Activated T-helper 9 cell treated with anti-CD3 and anti-CD28 coated beads, Interleukin-2, amount 50 U/mL, for 16 hours (primary cell): ENCODE data around the gene NR1D1.
A peak's percentile ranks its signal among the peaks of the same experiment; 100 is the strongest.

ENCODE experiments used
- DNase-seq: peaks from one replicate; pipeline ENCODE4 v3.0.0-alpha.2; 2020; ENCODE audit warnings: low read depth

Gene NR1D1

GRCh38 chr17:40097087-40097486 is 3.3 kb downstream of the NR1D1 start:
- DNase-seq: no peak

- peak; percentile 66 for DNase-seq
Observed at GRCh38 chr17:40095944-40096791, 4.2 kb downstream of the NR1D1 start.

DNA sequence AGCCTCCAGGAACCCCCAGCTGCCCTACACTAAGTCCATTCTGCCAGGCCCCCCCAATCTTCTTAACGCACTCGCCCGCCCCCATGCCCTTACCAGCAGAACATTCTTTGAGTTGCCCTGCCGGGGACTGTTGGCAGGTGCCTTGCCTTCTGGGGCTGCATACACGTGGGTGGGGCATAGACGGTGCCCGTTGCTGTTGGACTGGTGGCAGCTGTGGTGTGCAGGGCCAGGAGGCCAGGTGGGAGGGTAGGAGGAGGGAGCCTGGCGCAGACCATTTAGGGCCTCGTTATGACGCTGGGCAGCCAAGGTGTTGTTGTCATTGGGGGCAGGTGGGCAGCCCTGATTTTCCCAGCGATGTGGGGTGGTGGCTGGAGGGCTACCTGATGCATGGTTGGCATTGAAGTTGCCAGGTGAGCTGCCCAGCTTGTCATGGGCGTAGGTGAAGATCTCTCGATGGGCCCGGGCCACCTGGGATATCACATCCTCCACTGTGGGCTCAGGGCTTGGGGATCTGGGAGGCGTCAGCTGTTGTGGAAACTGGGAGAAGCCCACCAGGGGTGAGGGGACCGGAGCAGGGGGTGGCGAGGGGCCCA is 4.9 kb downstream of the NR1D1 start:
- DNase-seq: no peak

DNA sequence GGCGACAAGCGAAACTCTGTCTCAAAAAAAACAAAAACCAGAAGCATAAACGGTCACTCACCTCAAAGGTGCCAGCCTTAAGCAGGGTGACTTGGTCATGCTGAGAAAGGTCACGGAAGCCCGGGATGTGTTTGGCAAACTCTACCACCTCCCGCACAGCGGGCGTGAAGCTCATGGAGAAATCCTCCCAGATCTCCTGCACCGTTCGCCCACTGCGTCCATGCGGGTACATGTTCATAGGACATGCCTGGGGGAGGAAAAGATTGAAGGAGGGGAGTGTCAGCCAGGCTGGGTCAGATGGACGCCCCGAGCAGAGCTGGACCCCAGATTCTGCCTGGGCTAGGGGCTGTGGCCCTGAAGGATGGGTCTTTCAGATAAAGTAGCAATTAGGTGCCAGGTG is 5.5 kb downstream of the NR1D1 start:
- no peak for DNase-seq

GRCh38 chr17:40093580-40094201 is 6.7 kb downstream of the NR1D1 start:
- DNase-seq: no peak

GRCh38 chr17:40093005-40093579 is 7.3 kb downstream of the NR1D1 start:
- no peak for DNase-seq

- no peak for DNase-seq
Observed at GRCh38 chr17:40092581-40092980, 7.8 kb downstream of the NR1D1 start.

DNA sequence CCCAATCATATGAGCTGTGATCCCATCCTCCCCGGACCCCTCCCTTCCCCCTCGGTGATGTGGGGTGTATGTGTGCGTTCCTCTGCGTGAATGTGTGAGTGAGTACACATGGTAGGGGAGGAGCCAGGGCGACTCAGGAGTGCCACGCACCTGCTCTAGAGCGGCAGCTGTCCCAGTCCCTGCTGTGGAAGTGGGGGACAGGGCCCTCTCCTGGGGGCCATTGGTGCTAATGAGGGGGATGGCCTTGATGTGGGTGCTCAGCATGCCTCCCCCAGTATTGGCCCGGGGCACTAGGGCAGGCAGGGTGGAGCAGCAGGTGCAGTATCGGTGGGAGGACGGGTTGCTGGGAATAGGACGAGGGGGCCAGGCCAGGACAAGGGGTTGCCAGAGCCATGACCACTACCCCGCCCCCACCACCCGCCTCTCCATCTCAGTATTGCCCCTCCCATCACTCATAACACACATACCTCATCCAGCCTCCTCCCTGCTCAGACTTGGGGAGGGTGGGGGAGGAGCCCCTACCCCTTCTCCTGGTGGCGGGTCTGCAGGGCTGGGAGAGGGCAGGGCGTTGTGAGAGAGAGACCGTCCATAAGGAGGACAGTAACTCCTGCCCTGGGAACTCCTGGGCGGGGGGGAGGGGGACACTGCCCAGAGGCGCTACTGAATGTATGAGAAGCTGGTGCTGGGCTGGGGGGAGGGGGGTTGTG is 8.5 kb downstream of the NR1D1 start:
- DNase-seq: no peak

GRCh38 chr17:40090237-40091119 is 9.9 kb downstream of the NR1D1 start:
- DNase-seq: no peak

- DNase-seq: no peak
Observed at GRCh38 chr17:40089077-40089895, 11.1 kb downstream of the NR1D1 start.

GRCh38 chr17:40087903-40088718 is 12.3 kb downstream of the NR1D1 start:
- DNase-seq: no peak

DNA sequence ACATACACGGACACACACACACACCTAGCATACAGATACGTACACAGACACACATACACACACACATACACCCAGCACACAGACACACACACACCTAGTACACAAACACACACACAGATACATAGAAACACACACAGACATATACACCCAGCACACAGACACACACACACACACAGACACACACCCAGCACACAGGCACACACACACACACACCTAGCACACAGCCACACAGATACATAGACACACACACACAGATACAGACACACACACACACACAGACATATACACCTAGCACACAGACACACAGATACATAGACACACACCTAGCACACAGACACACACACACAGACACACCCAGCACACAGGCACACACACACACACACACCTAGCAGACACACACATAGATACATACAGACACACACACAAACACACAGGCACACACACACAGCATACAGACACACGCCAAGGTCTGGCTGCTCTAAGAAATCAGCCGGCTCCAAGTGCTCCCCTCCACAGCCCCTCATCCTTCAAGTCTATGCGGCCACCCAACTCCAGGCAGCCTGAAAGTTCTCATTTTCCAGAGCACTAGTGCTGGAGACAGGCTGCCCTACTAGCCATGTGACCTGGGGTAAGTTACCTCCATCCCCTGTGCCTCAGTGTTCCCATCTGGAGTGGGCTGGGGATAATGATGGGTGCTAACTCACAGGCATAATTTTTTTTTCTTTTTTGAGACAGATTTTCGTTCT is 13.2 kb downstream of the NR1D1 start:
- no peak for DNase-seq

GRCh38 chr17:40086150-40087044 is 14.0 kb downstream of the NR1D1 start:
- DNase-seq: peak; percentile 56

DNA sequence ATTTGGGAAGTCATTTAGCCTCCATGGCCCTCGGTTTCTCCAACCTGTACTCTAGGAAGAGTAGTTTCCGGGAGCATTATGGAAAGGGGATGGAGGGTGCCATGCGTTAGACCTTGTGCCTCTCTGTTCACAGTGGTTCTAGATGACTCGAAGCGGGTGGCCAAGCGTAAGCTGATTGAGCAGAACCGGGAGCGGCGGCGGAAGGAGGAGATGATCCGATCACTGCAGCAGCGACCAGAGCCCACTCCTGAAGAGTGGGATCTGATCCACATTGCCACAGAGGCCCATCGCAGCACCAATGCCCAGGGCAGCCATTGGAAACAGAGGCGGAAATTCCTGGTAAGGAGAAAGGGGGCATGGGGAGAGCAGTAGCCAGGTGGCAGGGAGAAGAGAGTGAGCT is 15.9 kb downstream of the NR1D1 start:
- DNase-seq: no peak

GRCh38 chr17:40079545-40079944 is 20.8 kb downstream of the NR1D1 start:
- no peak for DNase-seq

- DNase-seq: no peak
Observed at GRCh38 chr17:40076591-40076990, 23.8 kb downstream of the NR1D1 start.

DNA sequence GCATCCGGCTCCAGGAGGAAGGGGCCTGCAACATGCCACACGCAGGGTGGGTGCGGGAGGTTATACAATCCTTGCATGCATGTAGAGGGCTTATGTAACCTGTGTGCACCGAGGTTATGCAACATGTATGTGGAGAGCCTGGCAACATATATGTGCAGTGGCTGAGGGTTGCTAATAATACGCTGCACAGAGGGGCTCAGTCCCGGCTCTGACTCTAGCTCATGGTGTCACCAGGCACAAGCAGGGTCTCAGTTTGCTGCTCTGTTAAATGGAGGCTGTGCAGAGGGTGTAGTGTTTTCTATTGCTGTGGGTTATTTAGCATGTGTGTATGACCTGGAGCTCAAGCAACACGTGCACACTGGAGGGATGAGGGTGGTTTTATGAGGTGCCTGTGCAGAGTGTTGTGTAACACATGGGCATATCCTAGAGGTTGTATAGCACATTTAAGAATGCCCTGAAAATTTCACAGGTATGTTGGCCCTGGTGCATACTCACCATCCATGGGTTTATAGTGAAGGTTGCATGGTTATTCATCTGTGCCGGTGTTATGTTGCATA is 24.4 kb downstream of the NR1D1 start:
- no peak for DNase-seq
